GM12801 (cell line): ENCODE results near the gene TRAP1.

Source experiments
- TF ChIP-seq, protein P1 (sequence below): IDR thresholded peaks from one replicate; pipeline ENCODE4 v1.5.1; 2011; ENCODE audit warnings: control low read depth; ENCODE audit not compliant: insufficient read length; ENCODE audit errors: extremely low read depth

Gene TRAP1

GRCh38 chr16:3642397-3643094 lies 74.8 kb downstream of the TRAP1 start:
- TF ChIP-seq, protein P1, sequence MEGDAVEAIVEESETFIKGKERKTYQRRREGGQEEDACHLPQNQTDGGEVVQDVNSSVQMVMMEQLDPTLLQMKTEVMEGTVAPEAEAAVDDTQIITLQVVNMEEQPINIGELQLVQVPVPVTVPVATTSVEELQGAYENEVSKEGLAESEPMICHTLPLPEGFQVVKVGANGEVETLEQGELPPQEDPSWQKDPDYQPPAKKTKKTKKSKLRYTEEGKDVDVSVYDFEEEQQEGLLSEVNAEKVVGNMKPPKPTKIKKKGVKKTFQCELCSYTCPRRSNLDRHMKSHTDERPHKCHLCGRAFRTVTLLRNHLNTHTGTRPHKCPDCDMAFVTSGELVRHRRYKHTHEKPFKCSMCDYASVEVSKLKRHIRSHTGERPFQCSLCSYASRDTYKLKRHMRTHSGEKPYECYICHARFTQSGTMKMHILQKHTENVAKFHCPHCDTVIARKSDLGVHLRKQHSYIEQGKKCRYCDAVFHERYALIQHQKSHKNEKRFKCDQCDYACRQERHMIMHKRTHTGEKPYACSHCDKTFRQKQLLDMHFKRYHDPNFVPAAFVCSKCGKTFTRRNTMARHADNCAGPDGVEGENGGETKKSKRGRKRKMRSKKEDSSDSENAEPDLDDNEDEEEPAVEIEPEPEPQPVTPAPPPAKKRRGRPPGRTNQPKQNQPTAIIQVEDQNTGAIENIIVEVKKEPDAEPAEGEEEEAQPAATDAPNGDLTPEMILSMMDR, result no peak

GRCh38 chr16:3641801-3642396 lies 75.4 kb downstream of the TRAP1 start:
- TF ChIP-seq, protein P1, result no peak

DNA sequence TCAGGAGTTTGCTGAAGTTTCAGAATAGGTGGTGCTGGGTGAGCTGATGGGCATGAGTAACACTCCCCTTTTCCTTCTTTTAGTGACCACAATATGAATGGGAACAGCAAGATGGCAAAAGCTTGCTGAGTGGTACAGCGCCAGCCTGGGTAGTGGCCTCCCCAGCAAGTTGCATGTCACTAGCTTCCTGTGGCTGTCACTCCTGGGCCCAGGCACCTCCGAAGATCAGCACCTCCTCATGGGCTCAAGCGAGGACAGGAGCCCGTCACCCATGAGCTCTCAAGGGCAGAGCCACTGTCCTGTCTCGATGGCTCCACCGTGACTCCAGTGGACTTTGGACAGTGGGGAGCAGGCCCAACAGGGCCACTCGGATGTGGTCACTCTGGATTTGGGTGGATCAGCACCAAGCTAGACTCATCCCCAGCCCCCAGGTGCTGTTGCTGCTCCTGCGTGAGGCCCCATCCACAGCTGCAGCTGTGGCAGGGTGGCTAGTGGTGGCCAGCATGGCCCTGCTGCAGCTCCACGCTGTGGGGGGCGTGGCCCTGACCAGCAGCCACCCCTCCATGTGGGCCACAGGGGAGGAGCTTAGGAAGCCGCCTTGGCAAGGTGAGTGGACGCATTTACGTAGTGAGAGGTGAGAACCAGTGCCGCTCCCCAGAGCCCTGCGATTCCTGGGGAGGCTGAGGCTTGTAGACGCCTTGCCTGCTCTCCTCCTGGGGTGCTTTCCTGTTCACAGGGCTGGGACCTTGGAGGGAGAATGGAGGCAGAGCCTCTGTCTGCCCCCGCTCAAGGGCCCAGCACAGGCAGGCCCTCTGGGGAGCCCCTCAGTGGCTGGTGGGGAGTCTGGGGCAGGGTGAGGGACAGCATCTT lies 76.5 kb downstream of the TRAP1 start:
- TF ChIP-seq, protein P1, result no peak

GRCh38 chr16:3640207-3640606 lies 77.1 kb downstream of the TRAP1 start:
- TF ChIP-seq, protein P1, result no peak

GRCh38 chr16:3638916-3639644 lies 78.2 kb downstream of the TRAP1 start:
- TF ChIP-seq, protein P1, result no peak

DNA sequence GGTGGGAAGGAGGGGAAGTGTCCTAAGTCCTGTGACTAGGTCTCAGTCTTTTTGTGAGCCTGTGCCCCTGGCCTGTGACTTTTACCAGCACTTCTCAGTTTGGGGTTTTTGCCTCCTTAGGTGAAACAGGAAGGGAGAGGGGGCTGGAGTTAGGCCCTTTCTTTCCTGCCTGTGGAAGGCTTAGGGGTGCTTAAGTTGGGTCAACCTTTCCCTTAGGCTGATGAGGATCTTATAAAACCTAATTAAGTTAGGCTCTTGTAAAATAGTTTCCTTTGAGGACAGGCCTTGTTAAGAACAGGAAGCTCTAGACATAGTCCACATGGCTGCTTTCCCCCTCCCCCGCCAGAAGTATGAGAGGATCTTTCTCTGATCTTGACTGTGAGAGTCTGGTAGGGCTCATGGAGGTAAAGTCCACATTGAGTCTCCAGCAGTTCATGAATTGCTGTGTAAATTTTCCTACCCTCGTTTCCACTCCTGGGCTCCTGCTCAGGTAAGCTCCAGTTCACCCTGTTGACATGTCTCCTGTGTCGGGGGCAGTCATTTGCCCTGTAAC lies 79.9 kb downstream of the TRAP1 start:
- TF ChIP-seq, protein P1, result no peak
